ENCODE measurements around the gene RTN4.

Gene RTN4

GRCh38 chr2:54962935-54963440, 87.3 kb downstream of the RTN4 start:
- TF ChIP-seq BHLHE40 (IDR thresholded peaks at IDR 0.05; ENCODE audit: borderline replicate concordance) (no peak), FOXA1 (IDR thresholded peaks at IDR 0.05) (no peak), HDGF (IDR thresholded peaks at IDR 0.05; ENCODE audit: borderline replicate concordance) (no peak), L3MBTL2 (conservative IDR thresholded peaks at IDR 0.05) (no peak), SP1 (IDR thresholded peaks at IDR 0.05) (no peak), SUZ12 (IDR thresholded peaks at IDR 0.05) (no peak), PKNOX1 (IDR thresholded peaks at IDR 0.05) (no peak), ZNF384 (IDR thresholded peaks at IDR 0.05) (no peak)
- no peak for DNase-seq (ENCODE audit: extremely low spot score)
- CTCF ChIA-PET: no interaction called here
- POLR2A ChIA-PET: no interaction called here

- ChIA-PET CTCF (no interaction called here), POLR2A (no interaction called here)
- no peak for DNase-seq (ENCODE audit: extremely low spot score)
- no peak for TF ChIP-seq CTBP1 (IDR thresholded peaks at IDR 0.05; ENCODE audit: borderline replicate concordance)
- TF ChIP-seq NFRKB (IDR thresholded peaks at IDR 0.05): no peak
- TF ChIP-seq FOXM1 (IDR thresholded peaks at IDR 0.05; ENCODE audit: borderline replicate concordance): no peak
- TF ChIP-seq L3MBTL2 (conservative IDR thresholded peaks at IDR 0.05): no peak
- no peak for TF ChIP-seq HDGF (IDR thresholded peaks at IDR 0.05; ENCODE audit: borderline replicate concordance)
- TF ChIP-seq ARNT (IDR thresholded peaks at IDR 0.05): no peak
- no peak for TF ChIP-seq ELF4 (IDR thresholded peaks at IDR 0.05)
- no peak for TF ChIP-seq FOXK2 (IDR thresholded peaks at IDR 0.05)
- no peak for TF ChIP-seq PKNOX1 (IDR thresholded peaks at IDR 0.05)
- no peak for TF ChIP-seq SUZ12 (IDR thresholded peaks at IDR 0.05)
- no peak for TF ChIP-seq TARDBP (IDR thresholded peaks at IDR 0.05)
- no peak for TF ChIP-seq ZNF384 (IDR thresholded peaks at IDR 0.05)
- no peak for TF ChIP-seq BHLHE40 (IDR thresholded peaks at IDR 0.05; ENCODE audit: borderline replicate concordance)
- no peak for TF ChIP-seq LEF1 (IDR thresholded peaks at IDR 0.05; ENCODE audit: borderline replicate concordance)
- TF ChIP-seq SP1 (IDR thresholded peaks at IDR 0.05): no peak
- no peak for TF ChIP-seq FOXA1 (IDR thresholded peaks at IDR 0.05)
Observed at GRCh38 chr2:54962511-54962910, 87.7 kb downstream of the RTN4 start.

- ChIA-PET POLR2A (interaction anchor here (0.7 kb wide), 1 partner anchor 10 kb away, joined by 3 read pairs; no protein-coding TSS in a partner anchor), CTCF (no interaction called here)
- DNase-seq (ENCODE audit: extremely low spot score): no peak
- TF ChIP-seq ARNT (IDR thresholded peaks at IDR 0.05) (no peak), LEF1 (IDR thresholded peaks at IDR 0.05; ENCODE audit: borderline replicate concordance) (no peak), HDGF (IDR thresholded peaks at IDR 0.05; ENCODE audit: borderline replicate concordance) (no peak), TARDBP (IDR thresholded peaks at IDR 0.05) (no peak), BHLHE40 (IDR thresholded peaks at IDR 0.05; ENCODE audit: borderline replicate concordance) (no peak), L3MBTL2 (conservative IDR thresholded peaks at IDR 0.05) (no peak), ZNF384 (IDR thresholded peaks at IDR 0.05) (no peak), FOXA1 (IDR thresholded peaks at IDR 0.05) (no peak), ELF4 (IDR thresholded peaks at IDR 0.05) (no peak), PKNOX1 (IDR thresholded peaks at IDR 0.05) (no peak), SUZ12 (IDR thresholded peaks at IDR 0.05) (no peak)
Observed at GRCh38 chr2:54960164-54960563, 90.1 kb downstream of the RTN4 start.

GRCh38 chr2:54958717-54959371, 91.4 kb downstream of the RTN4 start:
- TF ChIP-seq L3MBTL2 (conservative IDR thresholded peaks at IDR 0.05): no peak
- no peak for TF ChIP-seq CTBP1 (IDR thresholded peaks at IDR 0.05; ENCODE audit: borderline replicate concordance)
- no peak for TF ChIP-seq TARDBP (IDR thresholded peaks at IDR 0.05)
- TF ChIP-seq SUZ12 (IDR thresholded peaks at IDR 0.05): no peak
- no peak for TF ChIP-seq NFRKB (IDR thresholded peaks at IDR 0.05)
- no peak for TF ChIP-seq PKNOX1 (IDR thresholded peaks at IDR 0.05)
- no peak for TF ChIP-seq LEF1 (IDR thresholded peaks at IDR 0.05; ENCODE audit: borderline replicate concordance)
- no peak for TF ChIP-seq BHLHE40 (IDR thresholded peaks at IDR 0.05; ENCODE audit: borderline replicate concordance)
- TF ChIP-seq FOXA1 (IDR thresholded peaks at IDR 0.05): no peak
- no peak for TF ChIP-seq SP1 (IDR thresholded peaks at IDR 0.05)
- no peak for TF ChIP-seq ARNT (IDR thresholded peaks at IDR 0.05)
- TF ChIP-seq FOXM1 (IDR thresholded peaks at IDR 0.05; ENCODE audit: borderline replicate concordance): no peak
- no peak for TF ChIP-seq ZNF384 (IDR thresholded peaks at IDR 0.05)
- TF ChIP-seq HDGF (IDR thresholded peaks at IDR 0.05; ENCODE audit: borderline replicate concordance): no peak
- TF ChIP-seq ELF4 (IDR thresholded peaks at IDR 0.05): no peak
- TF ChIP-seq FOXK2 (IDR thresholded peaks at IDR 0.05): no peak
- CTCF ChIA-PET: no interaction called here
- no peak for DNase-seq (ENCODE audit: extremely low spot score)
- POLR2A ChIA-PET: no interaction called here

- TF ChIP-seq ELF4 (IDR thresholded peaks at IDR 0.05) (no peak), SUZ12 (IDR thresholded peaks at IDR 0.05) (no peak), ARNT (IDR thresholded peaks at IDR 0.05) (no peak), CTBP1 (IDR thresholded peaks at IDR 0.05; ENCODE audit: borderline replicate concordance) (no peak), FOXM1 (IDR thresholded peaks at IDR 0.05; ENCODE audit: borderline replicate concordance) (no peak), FOXK2 (IDR thresholded peaks at IDR 0.05) (no peak), TARDBP (IDR thresholded peaks at IDR 0.05) (no peak), FOXA1 (IDR thresholded peaks at IDR 0.05) (no peak), SP1 (IDR thresholded peaks at IDR 0.05) (no peak), BHLHE40 (IDR thresholded peaks at IDR 0.05; ENCODE audit: borderline replicate concordance) (no peak)
- CTCF ChIA-PET: no interaction called here
- no peak for DNase-seq (ENCODE audit: extremely low spot score)
- POLR2A ChIA-PET: no interaction called here
Observed at GRCh38 chr2:54957321-54957999, 92.8 kb downstream of the RTN4 start.

Measured in HEK293T (cell line).